Rectal smooth muscle tissue (tissue), 1 donor: ENCODE data around the gene LAMA5.

Source experiments
- H3K27ac ChIP-seq: one replicate; pipeline ENCODE4 v1.7.0; 2013; ENCODE audit warnings: low read depth, low read length, inconsistent platforms
- H3K27me3 ChIP-seq: one replicate; pipeline ENCODE4 v1.7.0; 2013; ENCODE audit warnings: low read length; ENCODE audit not compliant: control insufficient read depth, insufficient read depth
- H3K36me3 ChIP-seq: one replicate; pipeline ENCODE4 v1.7.0; 2013; ENCODE audit warnings: low read length; ENCODE audit not compliant: control insufficient read depth, insufficient read depth
- H3K4me1 ChIP-seq: one replicate; pipeline ENCODE4 v1.7.0; 2013; ENCODE audit warnings: low read length; ENCODE audit not compliant: control insufficient read depth, insufficient read depth
- H3K4me3 ChIP-seq: one replicate; pipeline ENCODE4 v1.7.0; 2013; ENCODE audit warnings: low read length
- H3K9ac ChIP-seq: one replicate; pipeline ENCODE4 v1.7.0; 2013; ENCODE audit warnings: low read length

LAMA5 gene

DNA sequence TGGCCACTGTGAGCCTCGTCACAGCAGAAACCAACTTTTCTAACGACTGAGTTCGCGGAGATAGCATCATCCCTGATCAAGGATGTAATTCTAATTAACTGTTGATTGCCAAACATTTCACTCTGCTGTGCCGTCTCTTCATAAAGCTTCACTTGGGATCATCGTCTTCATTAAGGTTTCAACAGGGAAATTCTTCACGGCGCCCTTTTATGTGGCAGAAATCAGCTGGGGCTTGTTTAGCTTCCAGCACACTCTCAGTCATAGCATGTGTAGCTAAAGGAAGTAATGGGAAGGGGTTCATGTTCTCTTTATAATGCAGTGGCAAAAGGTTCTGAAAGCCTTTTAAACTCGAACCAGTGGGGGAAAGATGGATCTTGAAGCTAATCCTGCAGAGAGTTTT lies 73.2 kb downstream of the LAMA5 start:
- no peak overlapping the region for H3K4me3 ChIP-seq
- peaks cover 37% of the 10 kb centered on the region for H3K36me3 ChIP-seq

DNA sequence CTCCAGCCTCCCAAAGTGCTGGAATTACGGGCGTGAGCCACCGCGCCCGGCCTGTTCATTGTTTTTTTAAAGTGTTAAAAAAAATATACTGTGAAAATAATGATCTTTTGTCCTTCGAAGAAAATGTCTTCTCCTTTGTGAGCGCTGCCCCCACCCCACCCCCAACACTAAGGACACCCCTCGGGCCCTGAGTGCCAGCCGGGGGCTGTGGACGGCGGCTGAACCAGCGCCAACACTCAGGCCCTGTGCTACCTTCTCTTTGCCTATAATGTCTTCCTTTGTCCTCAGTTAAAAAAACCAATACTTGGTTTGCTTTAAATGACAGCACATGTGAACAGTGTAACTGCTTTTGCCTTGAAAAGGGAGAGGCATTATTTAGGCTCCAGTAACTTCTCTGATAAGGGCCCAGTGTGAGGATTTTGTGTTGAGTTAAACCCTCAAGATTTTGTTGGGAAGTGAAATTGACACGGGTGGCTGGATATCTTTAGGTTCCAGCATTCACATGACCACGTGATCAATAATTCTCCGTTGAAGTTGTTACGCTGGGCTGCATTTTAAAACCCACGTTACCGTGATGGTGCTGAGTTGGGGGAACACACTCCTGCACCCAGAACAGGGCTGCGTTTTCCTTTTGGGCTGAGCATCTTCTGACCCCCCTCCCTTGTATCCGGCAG lies 73.9 kb downstream of the LAMA5 start:
- H3K27ac ChIP-seq, result no peak overlapping the region
- H3K4me3 ChIP-seq, result no peak overlapping the region
- H3K4me1 ChIP-seq, result no peaks in the 10 kb centered on the region
- no peaks in the 10 kb centered on the region for H3K27me3 ChIP-seq
- H3K9ac ChIP-seq, result no peak overlapping the region
- H3K36me3 ChIP-seq, result peaks cover 37% of the 10 kb centered on the region

More for the DNA sequence above, 73.2 kb downstream of the LAMA5 start:
- Histone ChIP-seq H3K27ac (no peak overlapping the region), H3K4me1 (no peaks in the 10 kb centered on the region), H3K9ac (no peak overlapping the region), H3K27me3 (no peaks in the 10 kb centered on the region)

DNA sequence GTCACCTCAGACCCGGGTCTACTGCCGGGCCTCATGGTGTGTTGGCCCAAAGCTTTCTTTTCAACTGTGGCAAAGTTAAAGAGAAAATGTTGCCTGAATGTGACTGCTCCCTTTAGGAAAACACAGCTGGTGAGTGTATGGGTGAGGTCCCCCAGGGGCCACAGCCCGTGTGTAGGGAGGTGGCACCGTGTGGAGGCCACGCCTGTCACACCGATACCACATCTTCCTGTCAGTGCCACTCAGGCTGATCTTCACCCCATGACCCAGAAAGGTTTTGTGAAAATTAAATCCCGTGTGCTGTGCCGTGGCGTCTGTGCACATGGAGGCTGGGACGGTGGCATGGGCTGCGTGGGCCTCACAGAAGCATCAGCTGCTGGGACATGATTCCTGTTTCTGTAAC lies 75.0 kb downstream of the LAMA5 start:
- Histone ChIP-seq H3K36me3 (peaks cover 41% of the 10 kb centered on the region), H3K4me1 (no peaks in the 10 kb centered on the region), H3K4me3 (no peak overlapping the region), H3K9ac (no peak overlapping the region), H3K27ac (no peak overlapping the region), H3K27me3 (no peaks in the 10 kb centered on the region)

DNA sequence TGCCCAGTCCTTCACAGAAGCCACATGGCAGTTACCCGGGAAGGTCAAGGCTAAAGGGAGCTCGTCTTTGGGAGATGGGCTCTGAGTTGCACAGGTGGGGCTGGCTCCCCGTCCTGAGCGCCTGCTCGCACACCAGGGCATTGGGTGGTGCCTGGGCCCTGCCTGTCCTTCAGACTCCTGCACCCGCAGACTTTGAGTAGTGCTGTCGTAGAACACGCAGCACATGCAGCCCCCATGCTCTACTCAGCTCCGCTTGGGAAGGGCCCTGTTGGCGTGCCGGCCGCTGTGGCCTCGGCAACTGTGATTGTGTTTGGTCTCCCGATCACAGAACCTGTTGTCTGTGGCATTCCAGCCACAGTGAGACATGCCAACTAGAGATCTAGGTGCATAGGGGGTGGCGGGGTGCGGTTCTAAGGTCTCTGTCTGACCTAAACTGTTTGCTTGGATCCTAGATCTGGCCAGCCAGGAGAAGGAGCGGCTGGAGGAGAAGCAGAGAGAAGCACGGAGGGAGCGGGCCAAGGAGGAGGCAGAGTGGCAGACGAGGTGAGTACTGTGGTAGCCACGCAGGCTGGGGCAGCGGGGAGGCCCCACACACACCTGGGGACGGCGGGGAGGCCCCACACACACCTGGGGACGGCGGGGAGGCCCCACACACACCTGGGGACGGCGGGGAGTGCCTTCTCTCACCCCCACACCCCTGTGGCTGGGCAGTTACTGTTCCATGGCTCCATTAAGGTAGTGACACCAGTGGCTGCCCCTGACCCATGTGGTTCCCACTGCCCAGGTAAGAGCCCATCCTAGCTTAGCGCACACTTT lies 75.7 kb downstream of the LAMA5 start:
- no peaks in the 10 kb centered on the region for H3K4me1 ChIP-seq
- H3K4me3 ChIP-seq, result no peak overlapping the region
- peaks cover 42% of the 10 kb centered on the region for H3K36me3 ChIP-seq
- H3K27me3 ChIP-seq, result no peaks in the 10 kb centered on the region
- H3K27ac ChIP-seq, result no peak overlapping the region
- no peak overlapping the region for H3K9ac ChIP-seq

DNA sequence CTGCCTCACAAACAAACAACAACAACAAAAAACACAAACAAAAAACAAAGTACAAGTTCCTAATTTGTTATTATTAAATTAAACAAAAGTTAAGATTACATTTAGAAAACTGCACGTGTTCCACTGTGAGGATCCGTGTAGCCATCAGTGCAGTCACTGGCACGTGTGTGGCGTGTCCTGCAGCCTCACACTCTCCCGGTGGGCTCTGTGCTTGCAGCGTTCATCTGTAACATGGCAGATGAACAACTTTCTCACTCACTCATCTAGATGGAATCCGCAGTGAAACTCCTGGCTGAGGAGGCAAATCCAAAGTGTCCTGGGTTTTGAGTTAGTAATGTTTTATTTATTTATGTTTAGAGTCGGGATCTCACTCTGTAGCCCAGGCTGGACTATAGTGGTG lies 77.2 kb downstream of the LAMA5 start:
- Histone ChIP-seq H3K36me3 (peaks cover 29% of the 10 kb centered on the region), H3K4me3 (no peak overlapping the region)

DNA sequence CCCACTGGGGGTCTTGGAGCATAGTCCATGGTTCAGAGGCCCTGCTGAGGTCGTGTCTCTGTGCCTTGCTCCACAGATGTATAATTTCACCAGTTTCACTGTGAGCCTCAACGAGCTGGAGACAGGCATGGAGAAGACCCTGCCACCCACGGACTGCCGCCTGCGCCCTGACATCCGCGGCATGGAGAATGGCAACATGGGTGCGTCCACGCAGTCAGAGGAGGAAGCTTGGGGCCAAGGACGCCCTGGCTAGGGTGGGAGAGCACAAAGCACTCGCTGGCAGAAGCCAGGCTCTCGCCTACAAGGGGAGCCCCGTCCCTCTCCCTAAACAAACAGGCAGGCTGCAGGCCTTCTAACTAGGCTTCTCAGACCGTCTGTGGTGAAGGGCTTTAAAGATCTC lies 78.0 kb downstream of the LAMA5 start:
- Histone ChIP-seq H3K4me1 (no peaks in the 10 kb centered on the region), H3K36me3 (peaks cover 31% of the 10 kb centered on the region), H3K27ac (no peak overlapping the region), H3K9ac (no peak overlapping the region), H3K27me3 (no peaks in the 10 kb centered on the region), H3K4me3 (no peak overlapping the region)

More for the DNA sequence above, 77.2 kb downstream of the LAMA5 start:
- H3K27me3 ChIP-seq, result no peaks in the 10 kb centered on the region
- no peaks in the 10 kb centered on the region for H3K4me1 ChIP-seq
- H3K27ac ChIP-seq, result no peak overlapping the region
- no peak overlapping the region for H3K9ac ChIP-seq

DNA sequence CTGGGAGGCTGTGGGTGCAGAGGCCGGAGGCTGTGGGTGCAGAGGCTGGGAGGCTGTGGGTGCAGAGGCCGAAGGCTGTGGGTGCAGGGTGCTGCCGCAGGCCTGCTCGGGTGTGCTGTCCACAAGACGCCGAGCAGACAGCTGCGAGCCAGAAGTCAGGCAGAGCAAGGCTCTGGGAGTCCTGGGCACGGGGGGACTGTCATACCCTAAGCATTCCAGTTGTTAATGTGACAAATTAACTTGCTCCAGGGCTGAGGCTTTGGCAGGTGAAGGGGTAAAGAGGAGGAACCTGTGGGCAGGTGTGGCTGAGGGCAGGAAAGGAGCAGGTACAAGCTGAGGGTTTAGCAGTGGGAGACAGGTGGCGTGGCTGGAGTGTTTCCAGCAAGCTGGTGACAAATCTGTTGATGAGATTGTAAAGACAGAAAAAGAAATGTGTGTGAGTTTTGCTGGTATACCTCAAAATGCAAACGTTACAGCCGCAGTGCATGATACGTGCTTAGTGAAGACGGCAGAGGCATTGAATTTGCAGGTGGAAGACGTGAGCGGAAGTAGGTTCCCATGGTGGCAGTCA lies 78.5 kb downstream of the LAMA5 start:
- no peak overlapping the region for H3K27ac ChIP-seq
- H3K36me3 ChIP-seq, result peaks cover 31% of the 10 kb centered on the region
- no peak overlapping the region for H3K9ac ChIP-seq
- H3K4me3 ChIP-seq, result no peak overlapping the region
- H3K27me3 ChIP-seq, result no peaks in the 10 kb centered on the region
- no peaks in the 10 kb centered on the region for H3K4me1 ChIP-seq

DNA sequence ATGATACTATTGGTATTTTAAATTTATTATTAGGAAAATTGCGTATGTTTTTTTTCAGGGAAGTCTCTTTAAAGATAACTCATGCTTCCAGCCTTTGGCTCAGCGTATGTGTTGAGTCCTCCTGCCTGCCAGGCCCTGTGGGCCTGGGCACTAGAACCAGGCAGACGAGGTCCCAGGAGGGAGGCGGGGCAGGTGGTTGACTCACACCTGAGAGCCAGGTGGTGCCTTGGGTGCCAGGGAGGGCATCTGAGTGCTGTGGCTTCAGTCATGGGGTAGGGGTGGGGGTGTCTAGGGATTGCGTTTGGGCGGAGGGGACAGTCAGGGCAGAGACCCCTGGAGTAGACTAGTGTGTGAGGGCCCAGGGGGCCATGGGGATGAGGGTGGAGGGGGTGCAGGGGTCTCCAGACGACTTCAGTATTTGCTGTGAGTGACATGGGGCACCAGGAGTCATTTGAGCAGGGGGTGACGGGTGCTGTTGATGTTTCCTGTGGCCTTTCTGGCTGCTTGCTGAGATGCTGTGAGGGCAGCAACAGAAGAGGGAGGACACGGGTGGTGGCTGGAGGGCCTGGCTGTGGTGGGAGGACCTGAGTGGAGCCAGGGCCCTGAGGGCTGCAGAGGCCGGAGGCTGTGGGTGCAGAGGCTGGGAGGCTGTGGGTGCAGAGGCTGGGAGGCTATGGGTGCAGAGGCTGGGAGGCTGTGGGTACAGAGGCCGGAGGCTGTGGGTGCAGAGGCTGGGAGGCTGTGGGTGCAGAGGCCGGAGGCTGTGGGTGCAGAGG lies 79.2 kb downstream of the LAMA5 start:
- Histone ChIP-seq H3K9ac (no peak overlapping the region), H3K27ac (no peak overlapping the region), H3K36me3 (peaks cover 35% of the 10 kb centered on the region), H3K4me3 (no peak overlapping the region), H3K4me1 (no peaks in the 10 kb centered on the region), H3K27me3 (no peaks in the 10 kb centered on the region)

DNA sequence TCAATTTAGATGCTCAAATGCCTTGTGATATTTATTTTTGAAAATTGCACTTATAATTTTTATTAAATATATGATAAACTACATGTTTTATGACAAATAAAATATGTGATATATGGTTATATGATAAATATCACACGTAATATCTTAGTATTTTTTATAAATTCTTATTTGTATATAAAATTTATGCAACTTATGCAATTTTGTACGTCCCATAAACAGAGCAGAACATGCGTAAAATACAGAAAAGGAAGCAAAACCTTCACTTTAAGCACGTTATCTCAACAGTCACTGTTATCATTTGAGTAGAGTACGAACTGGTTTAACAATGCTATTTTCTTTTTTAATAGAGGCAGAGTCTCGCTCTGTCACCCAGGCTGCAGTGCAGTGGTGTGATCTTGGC lies 80.0 kb downstream of the LAMA5 start:
- Histone ChIP-seq H3K4me3 (no peak overlapping the region), H3K4me1 (no peaks in the 10 kb centered on the region), H3K9ac (no peak overlapping the region), H3K36me3 (peaks cover 36% of the 10 kb centered on the region), H3K27me3 (no peaks in the 10 kb centered on the region), H3K27ac (no peak overlapping the region)

DNA sequence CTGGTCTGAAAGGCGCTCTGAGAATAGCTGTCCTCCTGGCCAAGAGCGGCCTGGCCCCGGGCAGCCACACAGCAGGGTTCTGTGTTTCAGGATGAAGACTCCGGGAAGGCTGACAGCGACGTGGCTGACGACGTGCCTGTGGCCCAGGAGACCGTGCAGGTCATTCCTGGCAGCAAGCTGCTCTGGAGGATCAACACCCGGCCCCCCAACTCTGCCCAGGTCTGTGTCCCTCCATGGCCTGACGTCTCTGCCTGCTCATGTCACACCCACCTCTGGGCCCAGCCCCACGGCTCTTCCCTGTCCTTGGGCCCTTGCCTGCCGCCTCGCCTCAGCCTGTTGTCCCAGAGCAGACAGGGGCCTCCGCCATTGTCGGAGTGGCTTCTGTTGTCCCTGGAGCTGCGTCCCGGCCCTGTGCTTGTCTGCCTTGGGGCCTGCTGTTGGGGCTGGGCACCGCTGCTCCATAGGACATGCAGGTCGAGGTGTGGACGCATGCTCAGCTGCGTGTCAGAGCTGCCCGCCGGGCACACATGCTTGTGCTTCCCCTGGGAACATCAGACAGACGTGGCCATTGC lies 80.5 kb downstream of the LAMA5 start:
- no peaks in the 10 kb centered on the region for H3K27me3 ChIP-seq
- H3K9ac ChIP-seq, result no peak overlapping the region
- H3K4me1 ChIP-seq, result no peaks in the 10 kb centered on the region
- no peak overlapping the region for H3K27ac ChIP-seq
- H3K4me3 ChIP-seq, result no peak overlapping the region
- H3K36me3 ChIP-seq, result peaks cover 37% of the 10 kb centered on the region

DNA sequence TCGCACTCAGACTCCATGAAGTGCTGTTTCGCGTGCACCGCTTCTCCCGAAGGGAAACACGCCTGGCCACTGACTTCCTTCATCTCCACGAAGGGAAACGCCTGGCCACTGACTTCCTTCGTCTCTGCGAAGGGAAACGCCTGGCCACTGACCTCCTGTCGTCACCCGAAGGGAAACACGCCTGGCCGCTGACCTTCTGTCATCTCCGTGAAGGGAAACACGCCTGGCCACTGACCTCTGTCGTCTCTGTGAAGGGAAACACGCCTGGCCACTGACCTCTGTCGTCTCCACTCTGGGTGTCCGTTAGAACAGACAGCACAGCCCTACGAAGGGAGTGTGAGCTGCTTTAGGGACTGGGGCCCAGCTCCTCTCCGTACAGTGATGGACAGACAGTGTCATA lies 81.4 kb downstream of the LAMA5 start:
- Histone ChIP-seq H3K4me1 (no peaks in the 10 kb centered on the region), H3K9ac (no peak overlapping the region), H3K27ac (no peak overlapping the region), H3K36me3 (peaks cover 41% of the 10 kb centered on the region), H3K4me3 (no peak overlapping the region), H3K27me3 (no peaks in the 10 kb centered on the region)

DNA sequence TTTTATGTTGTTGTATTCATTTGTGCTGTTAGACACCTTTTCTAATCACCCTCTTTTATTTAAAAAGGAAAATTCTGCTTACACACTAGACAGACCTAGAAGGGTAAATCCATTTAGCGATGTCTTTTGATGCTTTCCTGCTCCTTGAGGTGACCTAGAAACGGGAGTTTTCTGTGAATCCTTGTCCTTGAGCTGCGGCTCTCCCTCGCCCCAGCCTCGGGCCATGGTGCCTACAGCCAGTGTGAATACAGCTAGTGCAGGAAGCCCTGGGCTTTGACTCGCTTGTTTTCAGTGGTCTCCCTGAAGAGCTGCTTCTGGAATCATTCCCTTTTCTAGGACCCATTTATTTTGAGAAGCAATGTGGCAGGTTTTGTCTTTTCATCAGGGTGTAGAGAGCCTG lies 82.0 kb downstream of the LAMA5 start:
- Histone ChIP-seq H3K27ac (no peak overlapping the region), H3K27me3 (no peaks in the 10 kb centered on the region), H3K36me3 (peaks cover 46% of the 10 kb centered on the region), H3K4me1 (no peaks in the 10 kb centered on the region), H3K4me3 (no peak overlapping the region), H3K9ac (no peak overlapping the region)
